Measurements from ENCODE around the gene NUP133. TPM values are rescaled to one million over a fixed set of nuclear protein-coding genes. Genes with fewer than 3 reads are reported as not detected.

The NUP133 gene
- total and polyA plus RNA-seq, 2 of the 4 experiments (the other 2 are of a cell fraction): 13.4 to 30.5 TPM

- TF ChIP-seq RFX5 (IDR thresholded peaks at IDR 0.05; ENCODE audit: low read depth, low read length) (no peak), CHD1 (IDR thresholded peaks at IDR 0.05; ENCODE audit: low read depth, low read length) (no peak), MXI1 (IDR thresholded peaks at IDR 0.05; ENCODE audit: borderline replicate concordance, low read depth, low read length) (0 out of 2 replicates have a peak, but pooled peaks have one; percentile 28)
Observed at GRCh38 chr1:229440851-229441537, 67.1 kb downstream of the NUP133 start (continued).

DNA sequence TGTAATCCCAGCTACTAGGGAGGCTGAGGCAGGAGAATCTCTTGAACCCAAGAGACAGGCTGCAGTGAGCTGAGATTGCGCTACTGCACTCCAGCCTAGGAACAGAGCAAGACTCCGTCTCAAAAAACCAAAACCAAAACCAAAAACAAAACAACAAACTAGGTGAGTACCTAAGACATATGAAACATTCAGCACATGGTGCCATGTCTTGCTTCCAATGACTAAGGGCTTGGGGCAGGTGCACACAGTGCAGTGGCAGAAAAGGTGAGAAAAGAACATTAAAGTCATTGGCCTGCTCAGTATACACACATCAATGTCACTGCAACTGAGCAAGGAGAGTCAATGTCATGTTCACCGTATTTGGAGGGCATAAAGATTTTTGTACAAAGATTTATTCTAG is 70.1 kb downstream of the NUP133 start:
- no peak overlapping the region for H3K18ac ChIP-seq (ENCODE audit: low read depth, low read length)
- no peak overlapping the region for H2BK5ac ChIP-seq (ENCODE audit: low read depth, low read length, poor library complexity, severe bottlenecking)
- H2AFZ ChIP-seq (replicated peaks; ENCODE audit: low read length, poor library complexity): no peak overlapping the region
- no peaks in the 10 kb centered on the region for H3K9me3 ChIP-seq (ENCODE audit: control insufficient read depth, insufficient read depth, low read length)
- BruUV-seq (replicated peaks): no TSS peak
- H3K9me1 ChIP-seq (ENCODE audit: insufficient read depth, low read length): peaks cover 7% of the 10 kb centered on the region
- dilution Hi-C loops (cut with HindIII; ENCODE audit: low sequenced_read_pairs, unreplicated experiment) (no loop called here), intact Hi-C loops (cut with micrococcal nuclease) (no loop called here), in situ Hi-C loops (cut with MboI; ENCODE audit: low sequenced_read_pairs) (no loop called here)
- H3K56ac ChIP-seq (ENCODE audit: extremely low read depth, insufficient read depth, low read length): no peak overlapping the region
- no peak overlapping the region for H4K5ac ChIP-seq (ENCODE audit: low read depth, low read length)
- peaks cover 9% of the 10 kb centered on the region for H3K36me3 ChIP-seq (ENCODE audit: control insufficient read depth, insufficient read depth, low read length)
- peaks cover 10% of the 10 kb centered on the region for H3K4me1 ChIP-seq (ENCODE audit: control insufficient read depth, insufficient read depth, low read length)
- no peak overlapping the region for H3K4me3 ChIP-seq (ENCODE audit: insufficient read depth, low read depth, low read length)
- no peak overlapping the region for H4K91ac ChIP-seq (ENCODE audit: insufficient read depth, low read depth, low read length)
- H3K14ac ChIP-seq (replicated peaks; ENCODE audit: low read depth, low read length): no peak overlapping the region
- H2BK20ac ChIP-seq (ENCODE audit: low read depth, low read length): no peak overlapping the region
- CTCF ChIA-PET: interaction anchor here (0.7 to 0.9 kb wide), 2 partner anchors 14 to 32 kb away, joined by 3 read pairs; no protein-coding TSS in a partner anchor
- H3K4ac ChIP-seq (ENCODE audit: low read depth, low read length): no peak overlapping the region
- H2BK15ac ChIP-seq (ENCODE audit: low read depth, low read length): no peak overlapping the region
- H4K20me1 ChIP-seq (ENCODE audit: insufficient read depth, low read length): peaks cover 4% of the 10 kb centered on the region; the same call in 1 of the 2 replicates
- DNase-seq: no peak
- H2AK9ac ChIP-seq (replicated peaks; ENCODE audit: low read depth, low read length, poor library complexity): no peak overlapping the region
- no peaks in the 10 kb centered on the region; a peak in 1 of 4 replicates for H3K79me1 ChIP-seq (ENCODE audit: low read depth in 1 of 2, low read length in 2 of 2)
- no peak overlapping the region for H3K23ac ChIP-seq (ENCODE audit: low read depth, low read length)
- no peak overlapping the region for H3K9ac ChIP-seq (ENCODE audit: low read depth, low read length)
- H3K4me2 ChIP-seq (ENCODE audit: low read depth, low read length): no peak overlapping the region
- WGBS, 2 experiments (ENCODE audit: extremely low coverage in 2 of 2, insufficient read length in 1 of 2): no CpG with 5 or more reads among the region's 3 CpGs
- no peak overlapping the region for H3K27ac ChIP-seq (ENCODE audit: insufficient read depth, low read length)
- no peak overlapping the region for H2BK120ac ChIP-seq (ENCODE audit: low read depth, low read length)
- peaks cover 25% of the 10 kb centered on the region for H3K27me3 ChIP-seq (ENCODE audit: control insufficient read depth, insufficient read depth, low read length)
- H4K8ac ChIP-seq (ENCODE audit: low read depth in 2 of 2, low read length in 2 of 2): no peak overlapping the region
- no peak overlapping the region for H2AK5ac ChIP-seq (ENCODE audit: low read depth, low read length)
- POLR2A ChIA-PET (ENCODE audit: unreplicated experiment): no interaction called here
- ATAC-seq (ENCODE audit: low read depth): no peak
- TF ChIP-seq SMC3 (IDR thresholded peaks at IDR 0.05; ENCODE audit: low read depth, low read length) (no peak), CEBPB (IDR thresholded peaks at IDR 0.05; ENCODE audit: low read depth, low read length) (no peak), MXI1 (IDR thresholded peaks at IDR 0.05; ENCODE audit: borderline replicate concordance, low read depth, low read length) (no peak), CHD1 (IDR thresholded peaks at IDR 0.05; ENCODE audit: low read depth, low read length) (no peak), RAD21 (IDR thresholded peaks at IDR 0.05; ENCODE audit: low read length) (no peak), NFE2L2 (IDR thresholded peaks at IDR 0.05; ENCODE audit: low read depth, low read length) (no peak), ELK1 (IDR thresholded peaks at IDR 0.05; ENCODE audit: borderline replicate concordance, low read depth, low read length) (no peak), MAZ (IDR thresholded peaks at IDR 0.05; ENCODE audit: borderline replicate concordance, low read depth, low read length) (no peak), RFX5 (IDR thresholded peaks at IDR 0.05; ENCODE audit: low read depth, low read length) (no peak), FOS (IDR thresholded peaks at IDR 0.05; ENCODE audit: low read depth, low read length) (no peak), USF2 (IDR thresholded peaks at IDR 0.05; ENCODE audit: low read depth, low read length) (no peak), POLR2A (IDR thresholded peaks at IDR 0.05; ENCODE audit: low read depth, low read length) (no peak), MAFK (IDR thresholded peaks at IDR 0.05; ENCODE audit: low read depth, low read length) (no peak), RCOR1 (IDR thresholded peaks at IDR 0.05; ENCODE audit: insufficient replicate concordance, low read length) (no peak)
